DMS153 (cell line): ENCODE data around the gene ID3.
"Not testable (repeated sequence)": the region's sequence is repeated elsewhere in the genome, so short reads cannot be mapped to it uniquely, and the experiment has no call there.

Source experiments
- DNase-seq: peaks from one replicate; lab custom pipeline; 2025; lab: John Stamatoyannopoulos, UW

ID3 gene

DNA sequence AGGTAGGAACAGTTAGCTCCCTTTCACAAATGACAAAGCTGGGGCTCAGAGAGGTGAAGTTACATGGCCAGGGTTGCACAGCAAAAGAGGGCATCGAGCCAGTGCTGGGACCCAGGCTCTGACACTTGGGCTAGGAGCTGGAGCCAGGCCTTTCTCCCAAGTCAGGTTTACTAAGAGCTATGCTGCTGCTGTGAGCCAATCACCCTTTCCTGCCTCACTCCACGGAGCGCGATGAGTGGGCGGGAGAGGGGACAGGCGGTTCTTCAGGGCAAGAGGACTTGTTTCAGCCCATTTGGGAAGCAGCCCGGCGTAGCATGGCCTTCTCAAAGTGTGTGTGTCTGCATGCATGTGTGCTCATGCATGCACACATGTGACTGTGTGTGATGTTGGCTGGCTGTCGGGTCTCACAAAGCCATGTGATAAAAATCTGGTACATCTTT is 10.6 kb downstream of the ID3 start:
- no peak for DNase-seq

DNA sequence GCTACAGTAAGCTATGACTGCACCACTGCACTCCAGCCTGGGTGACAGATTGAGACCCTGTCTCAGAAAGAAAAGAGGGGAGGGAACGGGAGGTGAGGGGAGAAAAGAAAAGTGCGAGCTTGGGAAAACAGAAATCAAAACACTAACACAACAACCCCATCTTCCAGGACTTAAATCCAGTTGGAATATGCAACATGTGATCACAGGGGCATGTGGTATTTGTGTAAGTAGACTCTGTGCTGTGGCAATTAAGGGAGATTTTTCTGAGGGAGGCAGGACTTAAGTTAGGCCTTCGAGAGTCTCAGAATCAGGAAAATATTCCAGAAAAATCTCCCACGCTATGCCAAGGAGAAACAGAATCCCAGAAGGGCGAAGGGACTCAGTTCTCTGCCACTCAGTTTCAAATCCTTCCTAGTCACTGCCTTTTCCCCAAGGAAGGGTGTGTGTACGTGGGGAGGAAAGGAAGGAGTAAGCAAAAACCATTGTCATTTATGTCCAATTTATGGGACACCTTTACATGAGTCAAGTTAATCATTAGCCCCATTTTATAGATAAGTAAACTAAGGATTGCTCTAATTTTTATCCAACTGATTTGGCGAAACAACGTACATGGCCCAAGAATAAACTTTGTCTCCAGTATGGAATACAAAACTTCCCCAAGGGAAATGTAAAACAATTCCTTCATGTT is 12.3 kb downstream of the ID3 start:
- DNase-seq, result no peak

DNA sequence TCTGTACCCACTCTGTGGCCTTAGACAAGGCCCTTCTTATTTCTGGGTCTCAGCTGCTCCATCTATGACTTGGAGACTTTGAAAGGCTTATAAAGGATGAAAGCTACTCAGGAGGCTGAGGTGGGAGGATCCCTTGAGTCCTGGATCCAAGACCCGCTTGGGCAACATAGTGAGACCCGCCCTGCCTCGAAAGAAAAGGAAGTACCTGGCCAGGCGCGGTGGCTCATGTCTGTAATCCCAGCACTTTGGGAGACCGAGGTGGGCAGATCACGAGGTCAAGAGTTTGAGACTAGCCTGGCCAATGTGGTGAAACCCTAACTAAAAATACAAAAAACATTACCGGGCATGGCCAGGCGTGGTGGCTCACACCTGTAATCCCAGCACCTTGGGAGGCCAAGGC is 13.4 kb downstream of the ID3 start:
- no peak for DNase-seq

DNA sequence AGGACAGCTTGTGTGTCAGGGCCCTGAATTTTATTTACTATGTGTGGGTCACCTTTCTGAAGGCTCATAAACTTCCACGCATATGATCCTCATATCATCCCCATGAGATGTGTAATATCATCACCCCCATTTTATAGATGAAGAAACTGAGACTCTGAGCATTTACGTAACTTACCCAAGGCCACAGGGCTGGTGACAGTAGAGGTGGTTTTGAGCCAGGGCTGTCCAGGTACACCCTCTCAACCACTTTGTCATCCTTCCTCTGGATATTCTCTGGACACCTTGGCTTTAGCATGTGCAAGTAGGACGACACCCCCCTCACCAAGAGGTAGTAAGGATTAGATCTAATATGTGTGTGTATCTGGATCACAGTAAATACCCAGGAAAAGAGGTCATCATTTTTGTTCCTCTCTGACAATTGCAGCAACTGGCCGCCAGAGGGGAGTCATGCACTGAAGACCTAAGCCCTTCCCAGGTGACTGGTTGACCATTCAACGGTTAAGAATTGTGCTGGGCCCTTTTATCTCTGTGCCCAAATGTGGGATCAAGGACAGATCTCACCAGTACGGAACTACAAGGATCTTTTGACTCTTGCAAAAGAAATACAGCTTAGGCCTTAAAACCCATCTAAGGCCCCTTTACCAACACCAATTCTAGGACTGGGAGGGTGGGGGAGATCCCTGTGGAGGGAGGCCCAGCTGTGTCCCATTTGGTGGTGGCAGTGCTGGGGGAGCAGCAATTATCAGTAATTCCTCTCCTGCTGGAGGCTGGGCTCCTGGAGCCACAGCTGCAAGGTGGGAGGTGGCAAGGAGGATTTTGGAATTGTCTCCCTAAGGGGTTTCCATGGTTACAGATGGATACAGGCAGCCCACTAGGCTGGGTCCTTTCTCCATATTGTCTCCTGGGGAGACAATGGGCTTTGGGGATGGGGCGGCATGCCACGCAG is 14.6 kb downstream of the ID3 start:
- DNase-seq, result peak; percentile 59

DNA sequence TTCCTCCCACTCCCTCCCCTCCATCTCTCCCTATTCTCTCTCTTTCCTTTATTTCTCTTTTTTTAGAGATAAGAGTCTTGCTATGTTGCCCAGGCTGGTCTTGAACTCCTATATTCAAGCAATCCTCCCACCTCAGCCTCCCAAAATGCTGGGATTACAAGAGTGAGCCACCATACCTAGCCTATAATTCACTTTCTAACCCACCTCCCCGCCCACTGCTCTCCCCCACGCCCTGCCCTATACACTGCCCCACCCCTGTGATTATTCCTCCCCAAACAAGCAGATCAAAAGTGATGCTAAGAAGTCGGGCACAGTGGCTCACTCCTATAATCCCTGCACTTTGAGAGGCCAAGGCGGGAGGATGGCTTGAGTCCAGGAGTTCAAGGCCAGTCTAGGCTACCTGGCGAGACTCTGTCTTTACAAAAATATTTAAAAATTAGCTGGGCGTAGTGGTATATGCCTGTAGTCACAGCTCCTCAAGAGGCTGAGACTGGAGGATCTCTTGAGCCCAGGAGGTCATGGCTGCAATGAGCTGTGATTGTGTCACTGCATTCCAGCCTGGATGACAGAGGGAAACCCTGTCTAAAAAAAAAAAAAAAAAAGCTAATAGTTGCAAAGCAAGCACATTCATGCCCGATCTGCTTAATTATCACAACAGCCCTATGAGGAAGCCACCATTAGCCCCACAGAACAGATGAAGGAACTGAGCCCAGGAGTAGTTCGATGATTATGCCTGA is 15.4 kb downstream of the ID3 start:
- no peak for DNase-seq

DNA sequence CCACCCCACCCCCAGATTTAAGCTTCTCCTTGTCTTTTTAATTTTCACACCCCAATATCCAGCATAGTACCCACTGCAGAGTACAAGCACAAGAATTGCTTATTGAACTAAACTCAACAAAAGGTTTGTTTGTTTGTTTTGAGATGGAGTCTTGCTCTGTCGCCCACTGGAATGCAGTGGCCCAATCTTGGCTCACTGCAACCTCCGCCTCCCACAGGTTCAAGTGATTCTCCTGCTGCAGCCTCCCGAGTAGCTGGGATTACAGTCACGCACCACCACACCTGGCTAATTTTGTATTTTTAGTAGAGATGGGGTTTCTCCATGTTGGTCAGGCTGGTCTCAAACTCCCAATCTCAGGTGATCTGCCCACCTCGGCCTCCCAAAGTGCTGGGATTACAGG is 16.4 kb downstream of the ID3 start:
- not testable (repeated sequence) for DNase-seq

DNA sequence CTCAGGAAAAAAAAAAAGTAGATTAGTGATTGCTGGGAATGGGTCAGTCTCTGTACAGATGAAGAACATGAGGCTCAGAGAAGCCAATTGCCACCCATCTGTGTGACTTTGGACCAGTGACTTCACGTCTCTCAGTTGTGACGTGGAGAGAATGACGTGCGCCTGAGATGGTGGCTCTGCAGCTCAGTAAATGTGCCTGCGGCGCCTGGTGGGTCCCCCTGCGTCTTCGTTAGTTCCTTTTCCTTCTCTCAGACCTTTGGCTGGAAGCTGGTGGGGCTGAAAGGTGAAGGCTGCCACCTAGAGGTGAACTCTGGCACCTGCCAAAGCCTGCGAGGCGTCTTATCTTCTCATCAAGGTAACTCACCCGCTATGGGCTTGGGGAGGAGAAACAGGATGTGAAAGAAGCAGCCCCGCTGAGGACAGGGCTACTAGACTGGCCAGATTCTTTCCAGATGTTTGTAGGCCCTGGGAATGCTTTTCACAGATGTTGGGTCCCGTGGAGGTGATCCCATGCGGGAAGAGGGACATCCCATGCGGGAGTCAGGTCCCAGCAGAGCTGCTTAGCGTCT is 19.5 kb downstream of the ID3 start:
- DNase-seq, result peak; percentile 89

DNA sequence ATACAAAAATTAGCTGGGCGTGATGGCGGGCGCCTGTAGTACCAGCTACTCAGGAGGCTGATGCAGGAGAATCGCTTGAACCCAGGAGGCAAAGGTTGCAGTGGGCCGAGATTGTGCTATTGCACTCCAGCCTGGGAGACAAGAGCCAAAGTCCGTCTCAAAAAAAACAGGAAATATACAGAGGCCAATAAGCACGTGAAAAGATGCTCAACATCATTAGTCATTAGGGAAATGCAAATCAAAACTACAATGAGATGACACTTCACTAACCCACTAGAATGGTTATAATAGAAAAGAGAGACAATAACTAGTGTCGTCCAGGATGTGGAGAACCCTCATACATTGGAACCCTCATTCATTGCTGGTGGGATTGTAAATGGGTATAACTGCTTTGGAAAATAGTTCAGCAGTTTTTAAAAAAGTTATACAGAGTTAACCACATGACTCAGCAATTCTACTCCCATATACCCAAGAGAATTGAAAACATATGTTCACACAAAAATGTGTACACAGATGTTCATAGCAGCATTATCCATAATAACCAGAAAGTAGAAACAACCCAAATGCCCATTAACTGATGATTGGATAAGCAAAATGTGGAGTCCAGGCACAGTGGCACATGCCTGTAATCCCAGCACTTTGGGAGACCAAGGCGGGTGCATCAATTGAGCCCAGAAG is 21.9 kb downstream of the ID3 start:
- no peak for DNase-seq

DNA sequence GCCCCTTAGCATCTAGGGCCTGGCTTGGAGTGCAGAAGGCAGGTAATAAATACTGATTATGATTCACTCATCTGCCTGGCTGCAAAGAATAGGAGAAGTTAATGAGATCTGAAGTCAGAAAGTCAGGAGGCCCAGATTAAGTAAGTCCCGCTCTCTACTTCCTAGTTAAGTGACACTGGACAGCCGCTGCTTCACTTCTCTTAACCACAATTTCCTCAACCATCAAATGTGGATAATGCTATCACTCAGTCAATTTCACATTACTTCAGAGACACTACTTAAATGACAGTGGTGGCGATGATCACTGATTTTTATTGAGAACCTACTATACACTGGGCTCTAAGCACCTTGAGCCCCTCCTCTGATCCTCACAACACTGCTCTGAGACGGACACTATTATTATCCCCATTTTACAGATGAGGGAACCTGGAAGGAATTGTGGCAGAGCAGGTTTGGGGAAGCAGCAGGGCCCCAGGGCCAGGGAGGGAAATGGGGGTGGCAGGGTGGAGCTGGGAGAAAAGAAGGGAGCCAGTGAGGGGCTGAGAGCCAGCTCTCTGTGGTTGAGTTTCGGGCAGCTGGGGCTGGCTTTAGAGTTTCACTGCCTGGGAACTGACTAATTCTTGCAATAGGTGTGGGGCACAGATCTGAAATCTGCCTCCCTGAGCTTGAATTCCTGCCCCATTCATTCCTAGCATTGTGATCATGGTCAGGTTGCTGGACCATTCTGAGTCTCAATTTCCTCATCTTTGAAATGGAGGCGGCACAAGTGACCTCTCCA is 25.9 kb downstream of the ID3 start:
- DNase-seq, result no peak

DNA sequence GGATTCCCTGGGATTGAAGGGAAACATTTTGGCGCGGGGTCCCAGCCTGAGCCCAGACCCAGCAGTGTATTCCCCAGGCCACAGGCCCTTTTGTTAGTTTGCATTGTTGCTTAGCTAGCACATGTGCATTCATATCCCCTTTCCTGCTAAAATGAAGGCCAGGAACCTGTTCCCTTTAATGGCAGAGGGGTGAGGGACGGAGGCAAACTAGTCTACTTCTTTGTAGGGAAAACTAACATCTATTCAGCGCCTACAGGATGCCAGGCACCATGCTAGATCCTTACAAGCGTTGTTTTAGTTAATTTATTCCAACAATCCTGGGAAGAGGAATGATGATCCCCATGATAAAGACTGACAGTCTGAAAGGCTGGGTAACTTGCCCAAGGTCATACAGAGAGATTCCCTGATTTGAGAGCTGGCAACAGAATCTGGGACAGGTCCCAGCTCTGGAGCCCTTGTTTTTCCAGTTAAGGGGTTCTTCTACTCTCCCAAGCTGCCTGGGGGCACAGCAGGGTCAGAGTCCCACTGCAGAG is 27.7 kb downstream of the ID3 start:
- no peak for DNase-seq

DNA sequence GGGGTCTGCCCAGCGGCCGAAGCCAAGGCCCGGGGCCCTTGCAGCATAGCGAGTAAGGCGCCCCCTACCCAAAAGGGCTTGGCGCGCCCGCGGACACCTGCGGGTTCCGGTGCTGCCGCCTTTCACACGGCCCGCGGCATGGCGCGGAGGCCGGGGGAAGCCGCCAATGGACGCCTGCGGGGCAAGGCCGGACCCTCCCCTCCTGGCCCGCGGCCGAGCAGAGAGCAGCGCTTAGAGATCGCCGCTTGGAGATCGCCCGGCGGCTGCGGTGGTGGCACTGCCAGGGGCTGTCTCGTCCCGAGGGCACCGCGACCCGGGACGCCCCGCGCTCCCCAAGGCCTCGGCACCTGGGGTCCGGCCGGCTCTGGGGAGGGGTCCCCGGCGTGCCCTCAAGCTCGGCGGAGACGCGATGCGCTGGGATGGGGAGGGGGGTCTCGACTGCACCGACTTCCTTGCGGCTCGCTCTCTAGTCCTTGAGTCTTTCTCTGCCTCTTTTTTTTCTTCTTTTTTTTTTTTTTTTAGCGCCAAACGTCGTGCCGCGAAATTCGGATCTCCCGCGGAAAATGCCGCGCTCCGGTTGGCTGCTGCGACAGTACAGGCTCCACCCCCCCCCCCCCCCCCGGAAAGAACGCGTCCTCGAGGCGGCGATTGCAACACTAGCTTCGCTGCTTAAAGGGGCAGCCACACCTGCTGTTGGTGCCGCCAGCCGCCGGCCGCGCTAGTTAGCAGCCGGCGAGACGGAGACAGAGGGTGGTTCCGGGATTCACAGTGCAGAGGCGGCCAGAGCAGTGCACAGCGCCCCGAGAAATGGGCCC is 28.3 kb downstream of the ID3 start, which contains the start of gene E2F2:
TSS of gene E2F2 (minus strand) at position 487 of the 815 bp plus-strand sequence. CDS start at position 47, 440 bp downstream.
- DNase-seq, result peak; percentile 86

DNA sequence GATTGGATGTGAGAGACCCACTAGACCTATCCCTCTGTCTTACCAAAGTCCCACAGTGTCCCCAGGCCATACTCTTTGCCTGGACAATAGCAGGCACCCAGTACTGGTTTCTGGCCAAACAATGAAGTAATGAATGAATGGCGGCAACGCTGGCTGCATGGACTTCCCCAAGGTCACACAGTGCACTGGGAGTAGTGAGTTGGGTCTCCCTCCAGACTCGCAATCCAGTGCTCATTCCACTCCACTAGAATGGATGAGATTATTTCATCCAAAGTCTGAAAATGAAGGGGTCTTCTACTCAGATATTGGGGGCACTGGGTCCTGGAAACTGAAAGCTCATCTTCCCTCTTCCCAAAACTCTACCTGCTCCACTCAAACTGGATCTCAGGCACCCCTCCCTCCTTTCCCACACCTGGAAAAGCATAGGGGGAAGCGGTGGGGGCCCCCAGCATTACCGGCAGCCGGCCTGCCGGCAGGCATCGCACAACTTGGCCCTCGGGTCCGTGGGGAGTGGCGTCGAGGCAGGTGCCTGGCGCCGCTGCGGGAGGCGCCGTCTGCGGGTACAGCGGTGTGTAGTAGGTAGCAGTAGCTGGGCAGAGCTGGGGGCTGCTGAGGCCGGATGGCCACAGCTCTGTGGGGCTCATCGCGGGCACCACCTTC is 29.1 kb downstream of the ID3 start:
- DNase-seq, result no peak

DNA sequence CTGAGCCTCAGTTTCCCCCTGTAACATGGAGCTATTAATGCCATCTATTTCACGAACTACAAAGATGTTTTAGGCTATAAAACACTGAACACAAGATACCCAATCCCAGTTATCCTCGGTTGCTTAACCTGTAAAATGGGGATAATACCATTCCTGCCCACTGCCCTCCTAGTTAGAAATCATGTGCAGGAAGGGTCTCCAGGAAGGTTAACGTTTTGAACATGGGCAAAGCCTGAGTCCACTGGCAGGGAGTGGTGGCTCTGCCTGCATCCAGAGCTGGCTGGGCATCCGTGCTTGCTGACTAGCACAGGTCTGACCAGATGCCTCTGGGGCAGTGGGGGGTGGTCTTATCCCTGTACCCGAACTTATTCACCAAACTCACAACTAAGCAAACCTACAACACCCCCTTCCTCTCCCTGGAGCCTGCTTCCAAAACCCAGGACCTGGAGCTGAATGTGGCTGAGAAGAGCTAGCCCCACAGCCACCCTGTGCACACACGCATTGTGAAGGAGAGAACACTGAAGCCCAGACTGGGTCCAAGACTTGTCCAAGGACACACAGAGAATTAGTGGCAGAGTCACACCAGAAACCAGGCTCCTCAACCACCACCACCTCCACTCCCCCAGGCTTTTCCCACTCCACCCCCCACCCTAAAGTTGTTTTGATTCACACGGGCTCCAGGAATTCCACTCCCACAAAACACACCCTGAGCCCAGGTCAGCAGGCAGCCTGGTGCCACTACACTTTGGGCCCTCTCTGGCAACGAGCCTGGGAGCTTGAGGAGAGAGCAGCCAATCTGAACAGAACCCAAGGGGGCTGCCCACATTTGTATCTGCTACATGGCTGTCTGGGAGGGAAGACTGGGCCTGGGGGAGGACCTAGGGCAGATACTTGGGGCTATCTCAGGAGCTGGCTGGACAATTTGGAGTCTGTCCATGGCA is 29.9 kb downstream of the ID3 start:
- no peak for DNase-seq

DNA sequence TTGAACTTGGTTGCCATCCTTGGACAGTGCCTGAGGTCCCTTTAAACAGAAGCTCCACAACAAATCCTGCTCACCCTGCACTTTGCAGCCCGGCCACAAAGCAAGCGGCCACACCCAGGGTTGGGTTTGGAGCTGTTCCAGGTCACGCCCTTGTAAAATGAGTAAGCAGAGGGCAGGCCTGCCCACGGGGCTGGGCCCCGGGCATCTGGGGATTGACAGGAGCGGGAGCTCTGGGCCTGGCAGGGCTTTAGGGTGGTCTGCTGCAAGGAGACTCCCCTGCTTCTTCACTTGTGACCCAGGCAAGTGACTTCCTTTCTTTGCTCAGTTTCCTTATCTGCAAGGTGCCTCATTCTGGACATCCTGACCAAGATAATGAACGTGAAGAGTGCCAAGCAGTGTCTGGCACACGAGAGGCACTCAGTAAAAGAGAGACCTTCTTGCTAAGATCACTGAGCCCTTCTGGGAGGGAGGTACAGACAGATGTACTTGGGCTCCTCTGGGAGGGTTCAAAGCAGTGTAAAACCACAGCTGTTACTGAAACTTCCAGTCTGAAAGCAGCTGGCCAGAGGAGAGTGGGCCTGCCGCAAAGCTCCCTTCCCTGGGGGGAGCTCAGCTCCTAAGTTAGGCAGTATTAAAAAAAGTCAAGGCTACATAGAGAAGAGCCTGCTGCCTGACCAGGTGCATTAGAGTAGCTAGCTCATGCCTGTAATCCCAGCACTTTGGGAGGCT is 30.9 kb downstream of the ID3 start:
- DNase-seq, result peak; percentile 88

DNA sequence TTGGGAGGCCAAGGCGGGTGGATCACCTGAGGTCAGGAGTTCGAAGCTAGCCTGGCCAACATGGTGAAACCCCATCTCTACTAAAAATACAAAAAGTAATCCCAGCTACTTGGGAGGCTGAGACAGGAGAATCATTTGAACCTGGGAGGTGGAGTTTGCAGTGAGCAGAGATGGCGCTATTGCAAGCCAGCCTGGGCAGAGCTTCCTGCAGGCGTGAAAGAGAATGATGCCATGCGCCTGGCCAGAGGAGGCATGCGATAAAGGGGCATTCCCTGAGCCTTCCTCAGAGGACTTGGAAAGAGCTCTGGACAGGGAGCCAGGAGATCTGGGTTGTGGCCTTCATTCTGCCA is 31.4 kb downstream of the ID3 start:
- no peak for DNase-seq

DNA sequence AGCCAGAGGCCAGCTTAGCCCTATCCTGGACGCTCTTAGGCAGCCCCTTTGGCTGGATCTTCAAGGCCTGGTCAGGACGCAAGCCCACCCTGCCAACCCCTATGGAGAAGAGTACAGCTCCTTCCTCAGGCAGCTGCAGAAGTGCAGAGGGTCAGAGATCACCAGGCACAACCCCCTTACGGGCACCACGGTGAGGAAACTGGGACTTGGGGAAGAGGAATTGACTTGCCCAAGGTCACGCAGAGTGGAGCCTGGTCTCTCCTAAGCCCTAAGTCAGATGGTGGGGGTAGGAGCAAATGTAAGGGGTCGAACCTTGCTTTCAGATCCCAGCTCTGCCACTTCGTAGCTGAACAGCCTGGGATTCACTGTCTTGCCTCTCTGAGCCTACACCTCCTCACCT is 31.9 kb downstream of the ID3 start:
- DNase-seq, result no peak

DNA sequence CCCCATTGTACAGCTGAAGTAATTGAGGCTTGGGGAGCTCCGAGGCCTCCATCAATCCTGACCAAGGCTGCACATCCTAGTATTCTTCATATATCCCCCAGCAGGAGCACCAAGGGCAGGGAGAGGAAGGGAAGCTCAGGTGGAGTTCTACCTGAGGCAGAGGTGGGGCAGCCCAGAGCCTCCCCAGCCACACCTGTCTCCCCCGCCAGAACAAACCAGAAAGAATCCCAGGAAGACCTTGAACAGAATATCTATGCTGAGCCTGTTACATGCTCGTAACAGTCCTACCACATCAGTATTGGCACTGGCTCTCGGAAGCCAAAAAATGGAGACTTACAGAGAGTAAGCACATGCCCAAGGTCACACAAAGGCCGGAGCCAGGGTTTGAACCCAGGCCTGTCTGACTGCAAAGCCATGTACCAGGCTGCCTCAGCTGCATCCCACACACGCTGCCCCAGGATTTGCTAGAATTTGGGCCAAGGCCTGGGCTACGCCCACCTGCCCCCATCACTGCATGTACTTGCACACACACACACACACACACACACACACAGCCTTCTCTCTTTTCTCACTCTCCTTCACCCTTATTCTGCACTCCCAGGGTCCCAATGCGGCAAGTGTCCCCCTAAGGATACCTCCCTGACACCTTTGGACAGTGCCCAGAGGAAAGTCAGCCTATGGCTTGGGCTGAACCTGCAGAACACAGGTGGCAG is 32.8 kb downstream of the ID3 start:
- no peak for DNase-seq
